GM13976 (cell line): Measurements from ENCODE around the gene CPXM1.
A peak's percentile ranks its signal among the peaks of the same experiment; 100 is the strongest.

Experiments used
- DNase-seq: peaks from one replicate; pipeline ENCODE4 v3.0.0; 2012; ENCODE audit warnings: low spot score
- in situ Hi-C: fragments of 300-500 bp; cut with MboI; formaldehyde crosslinking; loops from one replicate; pipeline ENCODE4 v1.12.0; 2022; ENCODE audit warnings: low sequenced_read_pairs, mixed read lengths, inconsistent platforms; ENCODE audit not compliant: unreplicated experiment
- TF ChIP-seq, protein P1 (sequence below): IDR thresholded peaks from 2 replicates; pipeline ENCODE4 v1.5.1; 2012; ENCODE audit warnings: borderline replicate concordance, mild to moderate bottlenecking; ENCODE audit not compliant: insufficient read depth; ENCODE audit errors: extremely low read depth, missing control alignments, control extremely low read depth

Gene CPXM1

DNA sequence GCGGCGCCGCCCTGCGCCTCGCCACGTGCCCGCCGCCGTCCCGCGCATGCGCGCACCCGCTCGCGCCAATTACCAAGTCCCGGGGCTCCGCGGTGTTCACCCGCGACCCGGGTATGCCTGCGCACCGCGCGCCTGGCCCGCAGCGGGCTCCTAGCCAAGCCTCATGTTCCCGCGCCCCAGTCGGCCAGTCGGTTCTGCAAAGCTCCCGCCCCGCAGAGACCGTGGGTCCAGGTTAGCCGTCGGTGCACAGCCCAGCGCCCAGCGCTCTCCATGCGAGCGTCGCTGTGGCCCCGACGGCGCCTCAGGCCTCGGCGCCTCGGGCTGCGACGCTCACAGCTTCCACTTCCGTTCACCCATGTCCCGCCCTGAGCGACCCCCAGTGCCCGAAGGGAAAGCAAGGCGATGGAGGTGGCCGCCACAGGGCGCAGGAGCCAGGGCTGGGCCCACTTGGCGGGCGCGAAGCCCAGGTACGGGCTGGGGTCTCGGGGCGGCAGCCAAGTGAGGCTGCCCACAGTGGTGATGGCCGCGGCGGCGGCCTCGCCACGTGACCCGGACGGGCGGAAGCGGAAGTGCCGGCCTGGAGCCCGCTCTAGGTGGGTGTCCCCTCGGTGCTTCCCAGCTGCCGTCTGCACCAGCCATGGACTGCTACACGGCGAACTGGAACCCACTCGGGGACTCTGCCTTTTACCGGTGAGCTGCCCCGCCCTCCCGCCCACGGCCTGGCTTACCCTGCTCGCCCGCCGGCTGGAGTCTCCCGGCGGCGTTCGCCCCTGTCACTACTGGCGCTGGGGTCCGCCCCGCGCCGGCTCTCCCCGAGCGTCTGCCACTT, 39.9 kb upstream of the CPXM1 start, which contains the start of the genes PCED1A and VPS16:
PCED1A (minus strand) TSS at position 518 of the 829 bp plus-strand sequence. CDS start 743 bp downstream, outside the sequence.
VPS16 (plus strand) TSS at position 608 of the 829 bp plus-strand sequence; CDS start at position 638, 30 bp downstream.
- TF ChIP-seq, protein P1, sequence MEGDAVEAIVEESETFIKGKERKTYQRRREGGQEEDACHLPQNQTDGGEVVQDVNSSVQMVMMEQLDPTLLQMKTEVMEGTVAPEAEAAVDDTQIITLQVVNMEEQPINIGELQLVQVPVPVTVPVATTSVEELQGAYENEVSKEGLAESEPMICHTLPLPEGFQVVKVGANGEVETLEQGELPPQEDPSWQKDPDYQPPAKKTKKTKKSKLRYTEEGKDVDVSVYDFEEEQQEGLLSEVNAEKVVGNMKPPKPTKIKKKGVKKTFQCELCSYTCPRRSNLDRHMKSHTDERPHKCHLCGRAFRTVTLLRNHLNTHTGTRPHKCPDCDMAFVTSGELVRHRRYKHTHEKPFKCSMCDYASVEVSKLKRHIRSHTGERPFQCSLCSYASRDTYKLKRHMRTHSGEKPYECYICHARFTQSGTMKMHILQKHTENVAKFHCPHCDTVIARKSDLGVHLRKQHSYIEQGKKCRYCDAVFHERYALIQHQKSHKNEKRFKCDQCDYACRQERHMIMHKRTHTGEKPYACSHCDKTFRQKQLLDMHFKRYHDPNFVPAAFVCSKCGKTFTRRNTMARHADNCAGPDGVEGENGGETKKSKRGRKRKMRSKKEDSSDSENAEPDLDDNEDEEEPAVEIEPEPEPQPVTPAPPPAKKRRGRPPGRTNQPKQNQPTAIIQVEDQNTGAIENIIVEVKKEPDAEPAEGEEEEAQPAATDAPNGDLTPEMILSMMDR, result no peak
- in situ Hi-C loops, result no loop called here
- DNase-seq, result peak; percentile 99

DNA sequence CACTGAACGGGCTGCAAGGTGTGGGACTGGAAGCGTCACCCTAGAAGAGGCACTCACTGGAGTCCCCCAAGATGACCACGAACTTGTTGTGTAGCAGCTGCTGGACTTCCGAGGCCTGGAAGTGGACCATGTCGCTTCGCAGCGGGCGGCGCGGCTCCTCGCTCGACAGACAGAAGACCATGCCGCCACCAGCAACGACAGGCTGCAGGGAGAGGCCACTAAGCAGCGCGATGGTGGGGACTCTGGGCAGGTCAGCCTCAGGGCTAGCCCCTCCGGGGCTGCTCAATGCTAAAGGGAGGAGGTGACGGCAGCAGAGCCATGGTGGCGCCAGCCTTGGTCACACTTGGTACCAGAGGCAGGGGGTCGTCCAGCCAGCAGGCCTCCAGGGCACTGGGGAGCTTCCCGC, 39.3 kb upstream of the CPXM1 start:
- TF ChIP-seq, protein P1, result no peak
- in situ Hi-C loops, result no loop called here

DNA sequence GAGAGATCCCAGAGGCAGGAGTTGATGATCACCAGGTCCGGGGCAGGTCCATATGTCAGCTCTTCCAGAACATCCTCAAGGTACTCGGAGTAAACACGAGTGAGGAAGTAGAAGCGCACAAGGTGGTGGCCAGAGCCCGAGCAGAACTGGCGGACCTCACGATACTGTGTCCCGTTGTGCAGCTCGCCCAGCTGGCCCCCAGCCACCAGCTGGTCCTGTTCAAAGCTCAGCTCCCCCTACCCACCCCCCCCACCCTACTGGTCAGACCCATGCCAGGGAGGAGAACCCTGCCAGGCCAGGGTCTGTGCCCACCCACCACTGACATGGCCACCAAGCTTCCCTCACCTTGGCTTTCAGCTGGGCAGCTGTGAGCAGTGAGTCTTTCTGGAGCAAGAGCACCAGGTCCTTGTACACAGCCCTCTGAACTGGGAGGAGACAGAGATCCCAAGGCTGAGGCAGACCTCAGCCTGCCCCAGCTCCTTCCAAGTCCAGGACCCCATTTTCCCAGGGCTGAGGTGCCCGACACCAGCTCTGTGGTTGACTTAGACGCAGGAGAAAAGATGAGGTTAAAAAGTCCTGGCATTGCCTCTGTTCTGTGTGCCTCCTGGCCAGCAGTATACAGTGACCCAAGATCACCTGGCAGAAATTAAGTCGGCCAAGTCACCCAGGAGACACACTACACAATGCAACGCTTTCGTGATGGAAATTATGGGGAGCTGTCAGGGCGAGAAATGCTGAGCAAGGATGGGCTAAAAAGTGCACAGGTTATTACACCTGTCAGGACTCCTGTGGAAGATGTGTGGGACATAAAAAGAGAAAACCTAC, 38.6 kb upstream of the CPXM1 start:
- TF ChIP-seq, protein P1, result no peak
- DNase-seq, result peak; percentile 36
- in situ Hi-C loops, result no loop called here

More for the DNA sequence above, 39.3 kb upstream of the CPXM1 start:
- DNase-seq, result no peak

DNA sequence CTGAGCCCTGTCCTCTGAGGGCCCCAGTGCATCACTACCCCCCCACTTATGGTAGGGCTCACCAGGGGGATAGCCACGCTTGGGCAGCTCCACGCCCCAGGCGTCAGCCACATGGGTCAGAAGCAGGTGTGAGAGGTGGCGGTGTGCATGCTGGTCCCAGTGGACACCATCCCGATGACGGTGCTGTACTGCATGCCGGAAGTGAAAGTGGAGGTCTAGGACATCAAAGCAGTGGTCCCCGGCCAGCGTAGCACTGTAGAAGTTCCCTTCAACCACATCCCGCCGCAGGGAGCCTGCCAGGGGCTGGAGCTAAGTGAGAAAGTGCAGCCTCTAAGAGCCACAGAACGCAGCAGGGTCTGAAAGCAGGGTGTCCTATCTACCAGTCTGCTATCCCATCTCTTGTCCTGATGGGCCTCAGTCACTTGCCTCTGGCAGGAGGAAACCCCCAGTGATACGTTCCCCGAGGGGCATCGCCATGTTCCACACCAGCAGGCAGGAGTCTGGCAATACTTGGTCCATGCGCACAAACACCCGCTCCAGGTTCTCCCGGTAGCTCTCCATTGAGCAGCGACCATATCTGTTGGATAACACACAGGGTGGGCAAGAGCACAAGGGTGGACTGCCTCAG, 37.9 kb upstream of the CPXM1 start:
- TF ChIP-seq, protein P1, result no peak
- in situ Hi-C loops, result no loop called here

DNA sequence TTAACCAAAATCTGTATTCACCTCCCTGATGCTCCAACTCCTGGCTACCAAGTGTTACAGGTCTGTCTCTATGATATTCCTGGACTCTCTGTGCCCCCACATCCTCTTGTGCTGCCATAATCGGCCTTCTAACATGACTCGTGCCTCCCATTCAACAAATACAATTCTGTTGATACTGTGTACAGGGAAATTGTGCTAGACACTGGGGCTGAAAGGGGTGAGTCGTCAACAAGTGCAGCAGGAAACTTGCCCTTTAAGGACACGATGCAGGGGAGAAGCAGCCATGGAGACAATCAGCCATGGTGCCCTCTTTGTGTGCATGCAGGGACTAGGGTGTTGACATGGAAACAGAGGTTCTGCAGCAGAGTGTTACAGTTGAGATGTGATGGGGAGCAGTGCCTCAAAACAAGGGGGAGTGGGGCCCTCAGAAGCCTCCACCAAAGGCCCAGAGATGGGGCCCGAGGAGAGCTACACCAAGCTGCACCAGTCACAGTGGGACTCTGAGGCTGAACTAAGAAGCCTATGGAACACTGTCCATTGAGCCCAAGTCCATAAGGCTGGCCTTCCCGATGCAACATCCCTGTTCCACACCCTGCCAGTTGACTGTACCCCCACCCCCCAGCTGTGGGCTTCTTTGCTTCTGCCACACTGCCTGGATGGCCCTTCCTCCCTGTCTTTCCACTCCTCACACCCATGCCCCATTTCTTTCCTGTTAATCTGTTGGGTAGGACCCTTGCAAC, 37.0 kb upstream of the CPXM1 start:
- TF ChIP-seq, protein P1, result no peak
- in situ Hi-C loops, result no loop called here

More for the DNA sequence above, 37.9 kb upstream of the CPXM1 start:
- DNase-seq, result peak; percentile 15

More for the DNA sequence above, 37.0 kb upstream of the CPXM1 start:
- peak; percentile 6 for DNase-seq
